BLaER1 (cell line): ENCODE measurements around the gene GALM.
"Not testable (repeated sequence)": the region's sequence is repeated elsewhere in the genome, so short reads cannot be mapped to it uniquely, and the experiment has no call there.

Experiments
- H3K27ac ChIP-seq: shearing (Covaris generic); formaldehyde crosslinking; 2 replicates; pipeline ENCODE4 v1.8.1; 2022
- H3K27me3 ChIP-seq: shearing (Covaris generic); formaldehyde crosslinking; 2 replicates; pipeline ENCODE4 v1.8.1; 2022
- H3K36me3 ChIP-seq: shearing (Covaris generic); formaldehyde crosslinking; 2 replicates; pipeline ENCODE4 v1.8.1; 2022
- H3K4me1 ChIP-seq: shearing (Covaris generic); formaldehyde crosslinking; 2 replicates; pipeline ENCODE4 v1.8.1; 2022
- H3K4me2 ChIP-seq: shearing (Covaris generic); formaldehyde crosslinking; 2 replicates; pipeline ENCODE4 v1.8.1; 2022
- H3K4me3 ChIP-seq: shearing (Covaris generic); formaldehyde crosslinking; 2 replicates; pipeline ENCODE4 v1.8.1; 2022
- H3K9ac ChIP-seq: shearing (Covaris generic); formaldehyde crosslinking; 2 replicates; pipeline ENCODE4 v1.8.1; 2022
- H3K9me3 ChIP-seq: shearing (Covaris generic); formaldehyde crosslinking; 2 replicates; pipeline ENCODE4 v1.8.1; 2022
- H4K20me1 ChIP-seq: shearing (Covaris generic); formaldehyde crosslinking; 2 replicates; pipeline ENCODE4 v1.8.1; 2022
- Cebpa-rat ChIP-seq: shearing (Covaris generic); IDR thresholded peaks from 2 replicates; pipeline ENCODE4 v1.8.1; 2022

GALM gene

DNA sequence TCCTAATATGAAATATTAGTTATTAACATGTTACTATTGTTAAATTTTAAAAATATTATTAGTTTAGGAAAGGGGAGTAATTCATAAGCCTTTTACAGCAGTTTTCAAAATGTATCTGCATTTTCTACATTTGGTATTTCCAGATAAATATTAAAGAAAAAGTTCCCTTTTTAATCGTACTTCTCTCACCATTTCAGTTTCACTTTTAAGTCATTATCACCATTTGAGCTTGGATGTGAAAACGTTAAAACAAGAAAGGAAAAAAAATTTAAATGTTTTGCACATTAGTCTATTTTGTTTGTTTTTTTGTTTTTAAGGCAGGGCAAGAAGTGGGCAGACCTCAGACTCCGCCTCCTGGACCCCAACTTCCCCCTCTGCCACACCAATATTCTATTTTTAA, 88.6 kb downstream of the GALM start:
- Histone ChIP-seq H3K4me3 (peak overlapping the region; percentile 35; the same call in 1 of the 2 replicates), H3K4me1 (peaks cover 14% of the 10 kb centered on the region), H3K9me3 (peaks cover 5% of the 10 kb centered on the region; the same call in 1 of the 2 replicates), H3K36me3 (peaks cover 3% of the 10 kb centered on the region; the same call in 1 of the 2 replicates), H3K9ac (no peak overlapping the region), H3K4me2 (peak overlapping the region; percentile 52), H4K20me1 (peaks cover 12% of the 10 kb centered on the region), H3K27me3 (no peaks in the 10 kb centered on the region), H3K27ac (0 out of 2 replicates have a peak overlapping the region, but pooled peaks have one; percentile 35)
- TF ChIP-seq Cebpa-rat = no peak

DNA sequence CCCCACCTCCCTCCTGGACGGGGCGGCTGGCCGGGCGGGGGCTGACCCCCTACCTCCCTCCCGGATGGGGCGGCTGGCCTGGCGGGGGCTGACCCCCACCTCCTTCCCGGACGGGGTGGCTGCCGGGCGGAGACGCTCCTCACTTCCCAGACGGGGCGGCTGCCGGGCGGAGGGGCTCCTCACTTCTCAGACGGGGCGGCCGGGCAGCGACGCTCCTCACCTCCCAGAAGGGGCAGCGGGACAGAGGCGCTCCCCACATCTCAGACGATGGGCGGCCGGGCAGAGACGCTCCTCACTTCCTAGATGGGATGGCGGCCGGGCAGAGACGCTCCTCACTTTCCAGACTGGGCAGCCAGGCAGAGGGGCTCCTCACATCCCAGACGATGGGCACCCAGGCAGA, 90.0 kb downstream of the GALM start:
- not testable (repeated sequence) for H3K36me3 ChIP-seq, H3K9ac ChIP-seq, H3K27ac ChIP-seq, H3K4me2 ChIP-seq, H3K4me3 ChIP-seq, H3K27me3 ChIP-seq, H3K9me3 ChIP-seq, H4K20me1 ChIP-seq
- peaks cover 11% of the 10 kb centered on the region for H3K4me1 ChIP-seq

GRCh38 chr2:38763228-38763627, 97.3 kb downstream of the GALM start:
- Histone ChIP-seq H3K27me3 (no peaks in the 10 kb centered on the region), H3K4me1 (no peaks in the 10 kb centered on the region), H3K36me3 (no peaks in the 10 kb centered on the region), H3K4me3 (no peak overlapping the region), H3K9ac (no peak overlapping the region), H3K9me3 (no peaks in the 10 kb centered on the region), H3K27ac (no peak overlapping the region), H4K20me1 (no peaks in the 10 kb centered on the region), H3K4me2 (no peak overlapping the region)
- no peak for TF ChIP-seq Cebpa-rat

- H3K36me3 ChIP-seq = no peaks in the 10 kb centered on the region
- no peaks in the 10 kb centered on the region for H3K9me3 ChIP-seq
- no peak overlapping the region for H3K27ac ChIP-seq
- H3K27me3 ChIP-seq = no peaks in the 10 kb centered on the region
- no peaks in the 10 kb centered on the region for H4K20me1 ChIP-seq
- H3K4me1 ChIP-seq = no peaks in the 10 kb centered on the region
- TF ChIP-seq Cebpa-rat = no peak
- no peak overlapping the region for H3K4me3 ChIP-seq
- no peak overlapping the region for H3K9ac ChIP-seq
- H3K4me2 ChIP-seq = no peak overlapping the region
Measured at GRCh38 chr2:38763728-38764127, 97.8 kb downstream of the GALM start.

DNA sequence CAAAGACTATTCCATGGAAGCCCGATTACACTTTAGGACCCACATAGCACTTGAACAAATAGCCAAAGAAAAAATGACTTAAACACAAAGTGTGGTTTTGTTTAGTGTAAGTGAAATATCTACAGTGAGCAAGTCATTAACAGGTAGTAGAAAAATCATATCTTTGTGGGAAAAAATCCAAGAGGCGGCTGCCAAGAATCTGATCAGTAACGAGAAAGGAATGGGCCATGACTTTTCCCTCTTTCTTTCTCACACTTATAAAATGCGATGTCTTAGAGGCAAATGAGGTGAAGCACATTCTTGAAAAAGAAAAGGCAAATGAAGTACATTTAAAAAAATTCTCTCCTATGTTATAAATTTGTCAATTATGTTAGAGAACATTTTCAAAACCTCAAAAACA, 99.2 kb downstream of the GALM start:
- H3K27me3 ChIP-seq = no peaks in the 10 kb centered on the region

GRCh38 chr2:38765551-38765950, 99.6 kb downstream of the GALM start:
- Histone ChIP-seq H3K4me3 (no peak overlapping the region), H3K36me3 (no peaks in the 10 kb centered on the region), H3K4me1 (no peaks in the 10 kb centered on the region), H3K9ac (no peak overlapping the region), H3K27ac (no peak overlapping the region), H3K27me3 (no peaks in the 10 kb centered on the region), H3K9me3 (no peaks in the 10 kb centered on the region), H3K4me2 (no peak overlapping the region), H4K20me1 (no peaks in the 10 kb centered on the region)
- no peak for TF ChIP-seq Cebpa-rat

More for the DNA sequence above, 99.2 kb downstream of the GALM start:
- no peak overlapping the region for H3K4me3 ChIP-seq
- H3K4me1 ChIP-seq = no peaks in the 10 kb centered on the region
- H3K9me3 ChIP-seq = no peaks in the 10 kb centered on the region
- no peaks in the 10 kb centered on the region for H3K36me3 ChIP-seq
- no peak overlapping the region for H3K4me2 ChIP-seq
- no peaks in the 10 kb centered on the region for H4K20me1 ChIP-seq
- no peak overlapping the region for H3K27ac ChIP-seq
- TF ChIP-seq Cebpa-rat = no peak
- no peak overlapping the region for H3K9ac ChIP-seq

DNA sequence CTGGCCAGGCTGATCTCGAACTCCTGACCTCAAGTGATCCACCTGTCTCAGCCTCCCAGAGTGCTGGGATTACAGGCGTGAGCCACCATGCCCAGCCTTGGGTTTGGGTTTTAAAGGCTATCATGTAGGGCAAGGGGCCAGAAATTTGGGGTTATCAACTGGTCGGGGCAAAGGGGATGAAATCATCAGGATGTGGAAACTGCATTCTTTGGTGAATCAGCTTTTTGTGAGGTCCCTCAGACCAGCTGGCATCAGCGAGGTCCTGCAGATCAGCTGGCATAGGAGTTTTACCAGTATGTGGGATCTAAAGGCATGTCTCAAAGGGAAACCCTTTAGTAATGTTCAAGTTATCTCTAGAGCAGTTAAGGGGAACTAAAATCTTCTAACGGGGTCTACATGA, 105.7 kb downstream of the GALM start:
- no peak overlapping the region for H3K4me2 ChIP-seq

DNA sequence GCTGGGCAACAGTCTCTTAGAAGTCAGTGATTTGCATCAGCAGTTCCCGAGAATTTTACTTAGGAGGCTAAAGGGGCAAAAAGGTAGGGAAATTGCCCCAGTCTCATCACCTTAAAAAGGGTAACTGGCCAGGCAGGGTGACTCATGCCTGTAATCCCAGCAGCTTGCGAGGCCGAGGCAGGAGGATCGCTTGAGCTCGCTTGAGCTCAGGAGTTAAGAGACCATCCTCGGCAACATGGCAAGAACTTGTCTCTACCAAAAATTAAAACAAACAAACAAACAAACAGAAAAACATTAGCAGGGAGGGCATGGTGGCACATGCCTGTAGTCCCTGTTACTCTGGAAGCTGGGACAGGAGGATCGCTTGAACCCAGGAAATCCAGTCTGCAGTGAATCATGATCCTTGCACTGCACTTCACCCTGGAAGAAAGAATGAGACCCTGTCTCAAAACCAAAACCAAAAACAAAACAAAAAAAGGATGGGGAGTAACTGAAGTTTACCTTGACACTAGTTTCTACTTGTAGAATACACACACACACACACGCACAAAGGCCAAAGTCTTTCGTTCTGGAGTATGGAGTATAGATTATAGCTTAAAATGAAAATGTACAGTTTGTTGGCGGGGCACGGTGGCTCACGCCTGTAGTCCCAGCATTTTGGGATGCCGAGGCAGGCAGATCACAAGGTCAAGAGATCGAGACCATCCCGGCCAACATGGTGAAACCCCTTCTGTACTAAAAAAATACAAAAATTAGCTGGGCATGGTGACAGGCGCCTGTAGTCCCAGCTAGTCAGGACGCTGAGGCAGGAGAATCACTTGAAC, 109.4 kb downstream of the GALM start:
- TF ChIP-seq Cebpa-rat = no peak
- no peaks in the 10 kb centered on the region for H3K27me3 ChIP-seq

More for the DNA sequence above, 105.7 kb downstream of the GALM start:
- no peak overlapping the region for H3K4me3 ChIP-seq
- no peaks in the 10 kb centered on the region; the same call in 1 of the 2 replicates for H3K9me3 ChIP-seq
- no peaks in the 10 kb centered on the region for H3K36me3 ChIP-seq
- no peak for TF ChIP-seq Cebpa-rat
- H3K27ac ChIP-seq = no peak overlapping the region
- no peak overlapping the region for H3K9ac ChIP-seq
- H4K20me1 ChIP-seq = no peaks in the 10 kb centered on the region
- H3K27me3 ChIP-seq = no peaks in the 10 kb centered on the region
- H3K4me1 ChIP-seq = no peaks in the 10 kb centered on the region

DNA sequence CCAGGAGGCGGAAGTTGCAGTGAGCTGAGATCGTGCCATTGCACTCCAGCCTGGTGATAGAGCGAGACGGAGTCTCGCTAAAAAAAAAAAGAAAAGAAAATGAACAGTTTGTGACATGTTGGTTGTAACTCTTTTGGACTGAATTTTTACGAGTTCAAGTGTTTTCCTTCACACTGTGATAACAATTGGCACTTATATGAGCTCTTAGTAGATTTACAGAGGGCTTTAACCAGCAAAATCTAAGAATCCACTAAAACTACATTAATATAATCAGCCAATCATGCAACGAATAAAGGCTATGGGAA, 110.0 kb downstream of the GALM start:
- no peak overlapping the region for H3K4me3 ChIP-seq
- TF ChIP-seq Cebpa-rat = no peak
- H4K20me1 ChIP-seq = no peaks in the 10 kb centered on the region
- H3K4me2 ChIP-seq = no peak overlapping the region
- no peaks in the 10 kb centered on the region; the same call in 1 of the 2 replicates for H3K9me3 ChIP-seq
- H3K27ac ChIP-seq = no peak overlapping the region
- peaks cover 9% of the 10 kb centered on the region for H3K4me1 ChIP-seq
- H3K36me3 ChIP-seq = peaks cover 13% of the 10 kb centered on the region
- no peaks in the 10 kb centered on the region for H3K27me3 ChIP-seq
- H3K9ac ChIP-seq = no peak overlapping the region

More for the DNA sequence above, 109.4 kb downstream of the GALM start:
- Histone ChIP-seq H4K20me1 (no peaks in the 10 kb centered on the region), H3K27ac (no peak overlapping the region), H3K36me3 (peaks cover 7% of the 10 kb centered on the region), H3K4me3 (no peak overlapping the region), H3K4me2 (no peak overlapping the region), H3K9me3 (no peaks in the 10 kb centered on the region; the same call in 1 of the 2 replicates), H3K4me1 (peaks cover 9% of the 10 kb centered on the region), H3K9ac (no peak overlapping the region)

DNA sequence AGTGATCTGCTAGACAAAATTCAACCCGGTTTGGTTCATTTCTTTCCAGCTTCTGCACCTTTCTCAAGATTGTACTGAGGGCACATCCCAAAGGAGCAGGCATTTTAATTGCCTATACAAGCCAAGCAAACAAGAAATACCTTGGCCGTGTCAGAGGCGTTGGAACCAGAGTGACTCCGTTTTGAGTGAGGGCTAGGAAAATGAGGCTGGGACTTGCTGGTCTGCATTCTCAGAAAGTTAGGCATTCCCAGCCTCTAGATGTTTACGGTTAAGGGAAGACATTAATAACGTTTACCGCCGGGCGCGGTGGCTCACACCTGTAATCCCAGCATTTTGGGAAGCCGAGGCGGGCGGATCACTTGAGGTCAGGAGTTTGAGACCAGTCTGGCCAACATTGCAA, 110.6 kb downstream of the GALM start:
- Histone ChIP-seq H3K27ac (no peak overlapping the region), H3K4me1 (peaks cover 9% of the 10 kb centered on the region), H3K9me3 (no peaks in the 10 kb centered on the region; the same call in 1 of the 2 replicates), H4K20me1 (no peaks in the 10 kb centered on the region), H3K4me3 (no peak overlapping the region), H3K36me3 (peaks cover 19% of the 10 kb centered on the region), H3K4me2 (no peak overlapping the region), H3K9ac (no peak overlapping the region), H3K27me3 (no peaks in the 10 kb centered on the region)
- no peak for TF ChIP-seq Cebpa-rat
